K562 (cell line): ENCODE measurements around the gene FASLG. TPM values are rescaled to one million over a fixed set of nuclear protein-coding genes. Genes with fewer than 3 reads are reported as not detected.

Experiments used
- GABPA ChIP-seq: fragments of 200-800 bp; sonication (Bioruptor generic); conservative IDR thresholded peaks from 2 replicates; pipeline ENCODE4 v1.6.1; 2016; ENCODE audit warnings: low read depth, missing genetic modification characterization, missing compliant biosample characterization
- GTF2F1 ChIP-seq: IDR thresholded peaks from 2 replicates; pipeline ENCODE4 v1.6.1; 2011; ENCODE audit warnings: low read depth, low read length, improper control_type of control experiment
- HCFC1 ChIP-seq: IDR thresholded peaks from 2 replicates; pipeline ENCODE4 v1.6.1; 2012; ENCODE audit warnings: low read depth, low read length, improper control_type of control experiment
- MGA ChIP-seq: fragments of 450-650 bp; IDR thresholded peaks from 2 replicates; pipeline ENCODE4 v1.6.1; 2016; ENCODE audit warnings: mild to moderate bottlenecking, moderate library complexity
- PHTF2 ChIP-seq: fragments of 250-450 bp; sonication (Bioruptor Pico); IDR thresholded peaks from 2 replicates; pipeline ENCODE4 v1.5.0; 2021; ENCODE audit warnings: mild to moderate bottlenecking
- POU5F1 ChIP-seq: fragments of 150-350 bp; IDR thresholded peaks from 2 replicates; pipeline ENCODE4 v1.6.1; 2014; ENCODE audit warnings: borderline replicate concordance, low read length, low read depth, mild to moderate bottlenecking; ENCODE audit not compliant: partially characterized antibody
- TRIM28 ChIP-seq: fragments of 450-650 bp; IDR thresholded peaks from 2 replicates; pipeline ENCODE4 v1.6.1; 2017
- ZNF507 ChIP-seq: conservative IDR thresholded peaks from 2 replicates; pipeline ENCODE4 v1.6.1; 2017; ENCODE audit warnings: missing genetic modification characterization, missing compliant biosample characterization
- ZNF551 ChIP-seq: fragments of 250-450 bp; sonication (Bioruptor Pico); IDR thresholded peaks from 2 replicates; pipeline ENCODE4 v1.5.0; 2021; ENCODE audit warnings: mild to moderate bottlenecking, moderate library complexity
- ZNF561 ChIP-seq: fragments of 450-650 bp; formaldehyde crosslinking; conservative IDR thresholded peaks from 2 replicates; pipeline ENCODE4 v1.4.0; 2020; ENCODE audit warnings: mild to moderate bottlenecking, moderate library complexity
- polyA plus RNA-seq, 8 experiments: library from polyadenylated mRNA; depleted of rRNA in 4 of 8; stranded (reverse) in 5 of 8; unstranded in 3 of 8; fragments of >200 nt; fragmentation: Nextera tagmentation in 2 of 8; fragmentation: Illumina TruSeq in 1 of 8; extraction: Ambion mirVana in 2 of 8; extraction: Trizol in 1 of 8; gene quantifications; 2 replicates each; pipeline versions ENCODE4 v1.2.1 to v1.2.3, GENCODE V29; 2011 to 2014; ENCODE audit warnings: inconsistent platforms in 1 of 8, missing spikeins in 1 of 8
- total RNA-seq, 7 experiments: library from RNA; depleted of rRNA in 6 of 7; stranded (reverse); fragments of >200 nt in 6 of 7; fragmentation: Illumina TruSeq in 2 of 7; extraction: Trizol in 2 of 7; gene quantifications; 2 replicates each; pipeline versions ENCODE4 v1.2.1 to v1.2.3, GENCODE V29; 2011 to 2021; ENCODE audit warnings: low replicate concordance in 1 of 7
- TF ChIP-seq, protein P1 (sequence below), 2 experiments: IDR thresholded peaks; 2 replicates each; pipeline ENCODE4 v1.6.1; 2012; ENCODE audit warnings: improper control_type of control experiment in 2 of 2, low read depth in 2 of 2, low read length in 2 of 2, borderline replicate concordance in 1 of 2

The FASLG gene
- total and polyA plus RNA-seq, 9 of the 15 experiments (the other 6 are each of a cell fraction or from before 2014, with no cell fraction given) = not detected

DNA sequence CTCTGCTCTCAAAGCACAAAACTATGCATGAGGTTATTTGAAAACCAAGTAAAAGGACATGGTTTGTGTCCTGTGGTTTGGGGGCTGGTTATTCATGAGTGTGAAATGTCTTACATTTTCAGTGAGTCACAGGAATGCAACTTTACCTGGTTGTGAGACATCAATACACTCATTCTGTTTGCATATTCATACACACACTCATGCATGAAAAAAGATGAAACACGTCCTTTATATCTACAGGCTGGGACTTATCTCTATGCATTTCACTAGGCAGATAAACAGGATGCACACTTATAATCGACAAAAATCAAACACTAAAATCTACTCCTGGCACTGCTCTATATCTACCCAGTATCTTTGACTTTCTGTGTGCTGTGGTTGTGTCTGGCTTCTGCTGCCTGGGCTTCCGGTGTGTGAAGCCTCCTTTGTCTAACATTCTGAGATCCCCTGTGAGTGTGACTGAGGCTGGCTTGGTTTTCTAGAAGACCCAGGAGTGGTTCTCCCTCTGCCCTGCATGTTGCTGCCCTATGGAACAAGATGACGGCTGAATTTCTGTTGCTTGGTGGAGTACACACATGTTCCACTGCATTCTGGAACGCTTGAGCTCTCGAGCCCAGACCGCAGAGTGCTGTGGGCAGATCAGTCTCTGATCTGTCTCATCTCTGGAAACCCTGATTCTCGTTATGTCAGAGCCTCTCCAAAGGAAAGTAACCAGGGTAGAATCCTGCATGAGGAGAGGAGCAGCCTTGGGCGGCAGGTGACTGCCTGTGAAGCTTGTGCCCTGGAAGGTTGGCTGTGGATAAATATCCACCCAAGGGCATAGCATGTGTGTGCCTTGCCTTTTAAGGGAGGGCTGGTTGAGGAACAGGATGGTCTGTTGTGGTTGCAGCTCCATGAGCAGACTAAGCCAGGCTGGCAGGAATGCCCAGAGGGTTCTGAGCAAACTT is 19.7 kb upstream of the FASLG start (continued):
- no peak; the same call in 1 of the 2 replicates for TF ChIP-seq MGA
- TF ChIP-seq GTF2F1 = no peak
- TF ChIP-seq ZNF551 = no peak
- TF ChIP-seq POU5F1 = no peak
- no peak for TF ChIP-seq PHTF2 (CRISPR knock-in tag)
- TF ChIP-seq ZNF507 (tag) = no peak
- 0 out of 2 replicates have a peak, but pooled peaks have one; percentile 22 for TF ChIP-seq GABPA (tag)
- TF ChIP-seq, protein P1, sequence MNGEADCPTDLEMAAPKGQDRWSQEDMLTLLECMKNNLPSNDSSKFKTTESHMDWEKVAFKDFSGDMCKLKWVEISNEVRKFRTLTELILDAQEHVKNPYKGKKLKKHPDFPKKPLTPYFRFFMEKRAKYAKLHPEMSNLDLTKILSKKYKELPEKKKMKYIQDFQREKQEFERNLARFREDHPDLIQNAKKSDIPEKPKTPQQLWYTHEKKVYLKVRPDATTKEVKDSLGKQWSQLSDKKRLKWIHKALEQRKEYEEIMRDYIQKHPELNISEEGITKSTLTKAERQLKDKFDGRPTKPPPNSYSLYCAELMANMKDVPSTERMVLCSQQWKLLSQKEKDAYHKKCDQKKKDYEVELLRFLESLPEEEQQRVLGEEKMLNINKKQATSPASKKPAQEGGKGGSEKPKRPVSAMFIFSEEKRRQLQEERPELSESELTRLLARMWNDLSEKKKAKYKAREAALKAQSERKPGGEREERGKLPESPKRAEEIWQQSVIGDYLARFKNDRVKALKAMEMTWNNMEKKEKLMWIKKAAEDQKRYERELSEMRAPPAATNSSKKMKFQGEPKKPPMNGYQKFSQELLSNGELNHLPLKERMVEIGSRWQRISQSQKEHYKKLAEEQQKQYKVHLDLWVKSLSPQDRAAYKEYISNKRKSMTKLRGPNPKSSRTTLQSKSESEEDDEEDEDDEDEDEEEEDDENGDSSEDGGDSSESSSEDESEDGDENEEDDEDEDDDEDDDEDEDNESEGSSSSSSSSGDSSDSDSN (IDR thresholded peaks at IDR 0.05; ENCODE audit: borderline replicate concordance in 1 of 2, low read depth in 2 of 2, low read length in 2 of 2) = no peak
- TF ChIP-seq ZNF561 (CRISPR knock-in tag) = no peak
- no peak for TF ChIP-seq HCFC1
- TF ChIP-seq TRIM28 = no peak
